ENCODE data around the gene TNRC18.

Gene TNRC18

DNA sequence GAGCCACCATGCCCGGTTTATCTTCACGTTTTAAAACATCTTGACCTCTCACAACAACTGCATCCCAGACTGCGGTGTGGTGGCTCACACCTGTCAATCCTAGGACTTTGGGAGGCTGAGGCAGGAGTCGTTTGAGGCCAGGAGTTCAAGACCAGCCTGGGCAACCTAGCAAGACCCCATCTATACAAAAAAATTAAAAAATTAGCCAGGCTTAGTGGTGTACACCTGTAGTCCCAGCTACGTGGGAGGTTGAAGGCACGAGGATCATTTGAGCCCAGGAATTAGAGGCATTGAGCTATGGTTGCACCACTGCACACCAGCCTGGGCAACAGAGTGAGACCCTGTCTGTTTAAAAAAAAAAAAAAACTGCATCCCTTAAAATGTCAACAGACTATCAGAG is 20.2 kb downstream of the TNRC18 start:
- DNase-seq = no peak

DNA sequence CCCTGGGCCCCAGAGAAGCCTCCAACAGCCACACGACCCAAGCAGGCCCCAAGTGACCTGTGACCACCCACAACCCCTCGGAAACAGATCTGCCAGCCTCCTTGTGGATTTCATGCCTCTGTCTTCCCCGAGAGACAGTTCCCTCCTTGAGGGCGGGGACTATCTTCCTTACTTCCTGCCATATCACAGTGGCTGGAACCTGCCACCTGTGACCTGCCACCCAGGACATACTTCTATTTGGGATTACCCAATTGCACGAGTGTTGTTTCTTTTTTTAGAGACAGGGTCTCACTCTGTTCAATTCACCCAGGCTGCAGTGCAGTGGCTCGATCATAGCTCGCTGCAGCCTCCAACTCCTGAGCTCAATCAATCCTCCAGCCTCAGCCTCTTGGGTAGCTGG is 25.9 kb downstream of the TNRC18 start:
- no peak for DNase-seq

DNA sequence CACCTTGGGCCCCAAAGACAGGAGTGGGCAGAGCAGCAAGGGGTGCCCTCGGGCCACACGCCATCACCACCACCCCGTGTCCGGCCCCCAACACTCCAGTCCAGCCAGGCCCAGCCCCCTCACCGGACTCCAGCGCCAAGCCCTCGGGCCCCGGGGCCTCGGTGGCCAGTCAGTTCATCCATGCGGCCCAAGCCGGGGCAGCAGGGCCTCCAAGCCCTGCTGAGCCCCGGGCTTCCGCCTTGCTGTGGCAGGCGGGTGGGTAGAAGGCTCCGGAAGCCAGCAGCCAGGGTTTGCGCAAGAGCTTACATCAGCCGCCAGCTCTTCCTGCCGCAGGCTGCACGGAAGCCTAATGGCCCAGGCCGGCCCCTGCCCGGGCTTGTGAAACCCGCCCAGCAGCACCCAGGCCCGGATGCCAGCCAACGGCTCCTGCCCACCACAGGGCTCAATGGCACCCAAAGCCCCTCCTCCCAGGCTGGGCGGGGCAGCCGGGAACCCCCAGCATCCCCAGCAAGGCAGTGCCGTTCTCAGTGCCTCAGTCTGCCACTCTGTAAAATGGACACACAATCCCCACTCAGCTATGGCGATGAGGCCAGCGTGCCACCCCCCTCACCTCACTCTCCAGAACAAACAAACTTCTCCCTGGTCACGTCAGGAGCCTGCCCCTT is 26.5 kb downstream of the TNRC18 start:
- peak; percentile 90 for DNase-seq

DNA sequence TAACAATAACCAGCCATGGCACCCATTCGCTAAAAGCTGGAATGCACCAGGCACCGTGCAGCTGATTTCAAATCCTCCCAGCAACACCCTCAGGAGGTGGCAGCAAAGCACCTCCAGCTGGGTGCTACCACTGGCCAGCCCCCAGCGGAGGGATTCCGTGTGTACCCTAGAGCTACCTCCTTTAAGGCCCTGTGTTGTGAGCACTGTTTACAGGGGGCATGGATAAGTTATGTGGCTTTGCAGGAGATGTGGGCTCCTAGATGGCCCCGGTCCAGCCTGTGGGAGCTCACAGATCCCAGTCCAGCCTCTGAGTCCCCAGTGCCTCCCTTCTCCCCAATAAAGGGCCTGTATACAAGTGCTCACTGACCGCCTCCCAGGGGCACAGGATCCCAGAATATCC is 27.1 kb downstream of the TNRC18 start:
- peak; percentile 67 for DNase-seq

DNA sequence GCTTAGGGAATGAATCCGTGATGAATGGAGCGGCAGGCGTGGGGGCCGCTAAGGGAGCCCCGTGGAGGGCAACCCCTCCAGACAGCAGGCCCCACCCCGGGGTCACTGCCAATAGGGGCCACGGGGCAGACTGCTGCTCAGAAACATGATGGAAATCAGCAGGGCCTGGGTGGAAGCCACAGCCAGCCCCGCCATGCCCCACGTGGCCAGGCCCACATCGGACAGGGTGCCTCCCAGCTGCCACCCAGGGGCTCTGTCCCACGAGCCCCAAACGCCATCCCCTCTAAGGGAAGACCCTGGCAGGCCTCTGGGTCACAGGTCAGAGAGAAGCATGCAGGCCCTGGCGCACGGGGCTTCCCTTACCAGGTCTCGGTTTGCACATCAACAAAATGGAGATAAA is 28.4 kb downstream of the TNRC18 start:
- no peak for DNase-seq

DNA sequence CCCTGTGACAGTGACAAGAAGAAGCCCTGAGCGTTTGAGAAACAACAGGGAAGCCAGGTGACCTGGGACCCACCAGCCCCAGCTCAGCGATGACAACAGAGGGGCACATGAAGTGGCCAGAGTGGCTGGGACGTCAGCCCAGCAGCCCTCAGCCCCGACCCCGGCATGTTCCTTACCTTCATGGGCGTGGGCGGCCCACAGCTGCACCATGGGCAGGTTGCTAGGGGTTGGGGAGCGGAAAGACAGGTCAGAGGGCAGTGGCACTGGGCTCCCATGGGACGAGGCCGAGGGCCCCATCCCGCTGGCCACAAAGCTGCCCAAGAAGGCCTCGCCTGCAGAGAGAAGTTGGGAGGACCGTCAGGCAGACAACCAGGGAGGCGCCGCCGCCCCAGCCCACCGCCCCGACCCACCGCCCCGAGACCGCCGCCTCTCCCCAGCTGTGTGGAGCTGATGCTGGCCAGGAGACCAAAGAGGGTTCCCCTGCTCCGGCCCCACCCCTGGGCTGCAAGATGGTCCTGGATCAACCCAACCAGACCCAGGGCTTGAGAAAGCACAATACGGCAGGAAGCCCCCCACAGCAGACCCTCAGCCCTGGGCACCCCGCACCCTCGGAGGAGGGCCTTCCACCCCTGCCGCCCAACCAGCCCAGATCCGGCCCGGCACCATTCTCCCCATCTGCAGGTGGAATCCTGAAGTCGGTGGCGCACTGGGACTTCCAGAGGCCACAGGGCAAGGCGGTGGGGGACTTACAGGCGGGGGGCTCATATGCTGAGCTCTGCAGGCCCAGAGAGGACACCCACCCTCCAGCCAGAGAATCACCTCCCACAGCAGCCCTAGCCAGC is 29.1 kb downstream of the TNRC18 start:
- no peak for DNase-seq

DNA sequence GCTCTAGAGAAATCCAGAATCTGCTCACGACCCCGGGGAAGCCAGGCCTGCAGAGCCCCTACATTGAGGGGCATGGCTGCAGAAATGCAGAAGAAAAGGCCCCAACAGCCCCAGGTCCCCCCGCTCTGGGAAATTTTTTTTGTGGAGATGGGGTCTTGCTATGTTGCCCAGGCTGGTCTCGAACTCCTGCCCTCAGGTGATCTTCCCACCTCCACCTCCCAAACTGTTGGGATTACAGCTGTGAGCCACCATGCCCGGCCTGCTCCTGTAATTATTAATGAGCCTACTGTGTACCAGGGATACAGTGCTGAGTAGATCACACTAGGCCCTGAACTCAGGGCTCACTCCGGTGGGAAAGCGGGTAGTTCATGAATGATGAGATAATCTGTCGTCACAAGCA is 29.9 kb downstream of the TNRC18 start:
- DNase-seq = no peak

DNA sequence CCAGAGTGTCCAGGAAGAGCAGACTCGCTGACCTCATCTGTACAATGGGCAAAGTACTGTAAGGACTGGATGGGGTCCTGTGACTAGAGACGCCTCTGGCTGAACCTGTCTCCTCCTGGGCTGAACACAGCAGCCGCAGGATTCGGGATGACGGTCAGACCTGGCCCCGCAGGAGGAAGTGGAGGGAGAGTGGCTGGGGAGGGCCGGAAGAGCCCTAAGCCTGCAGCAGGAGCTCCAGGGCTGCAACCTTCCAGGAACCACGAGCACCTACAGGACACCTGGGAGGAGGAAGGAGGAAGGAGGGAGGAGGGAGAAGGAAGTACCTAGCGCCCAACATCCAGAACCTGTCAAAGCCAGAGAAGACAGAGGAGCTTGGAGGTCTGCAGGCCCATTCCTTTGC is 30.3 kb downstream of the TNRC18 start:
- no peak for DNase-seq

DNA sequence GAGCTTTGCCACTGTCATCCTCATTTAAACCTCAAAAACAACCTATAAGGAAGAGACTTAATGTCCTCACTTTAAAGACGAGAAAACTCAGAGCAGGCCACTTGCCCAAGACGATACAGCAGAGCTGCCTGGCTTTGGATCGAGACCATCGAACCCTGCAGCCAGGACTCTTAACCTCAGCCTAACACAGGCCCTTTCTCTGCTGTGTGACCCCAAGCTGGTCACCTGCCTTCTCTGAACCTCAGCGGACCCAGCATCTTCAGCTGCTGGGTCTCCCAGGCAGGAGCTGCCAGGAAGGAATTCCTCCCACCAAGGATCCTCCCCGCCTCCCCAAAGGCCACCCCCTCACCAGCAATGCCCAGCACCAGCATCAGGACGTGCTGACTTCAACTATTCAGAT is 32.7 kb downstream of the TNRC18 start:
- no peak for DNase-seq

DNA sequence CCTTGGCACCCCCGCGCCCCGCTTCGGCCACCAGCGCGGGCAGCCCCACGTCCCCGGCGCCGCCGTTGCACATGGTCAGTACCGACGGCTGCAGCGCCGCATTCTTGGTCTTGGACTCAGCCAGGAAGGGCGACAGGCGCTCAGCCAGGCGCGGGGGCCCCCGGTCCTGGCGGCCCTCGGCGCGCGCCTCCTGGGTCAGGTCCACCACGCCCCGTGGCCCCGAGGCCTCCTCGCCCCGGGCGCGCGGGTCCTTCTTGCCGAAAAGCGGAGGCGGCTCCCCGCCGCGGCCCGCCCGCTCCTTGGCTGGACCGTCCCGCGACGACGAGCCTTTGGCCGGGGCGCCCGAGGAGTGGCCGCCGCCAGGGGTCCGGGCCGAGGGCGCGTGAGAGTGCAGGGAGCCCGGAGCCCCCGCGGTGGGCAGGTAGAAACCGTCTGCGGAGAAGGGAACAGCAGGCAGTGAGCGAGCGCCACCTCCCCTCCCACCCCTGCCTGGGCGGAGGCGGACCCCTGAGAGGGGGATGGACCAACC is 34.7 kb downstream of the TNRC18 start:
- DNase-seq = no peak

DNA sequence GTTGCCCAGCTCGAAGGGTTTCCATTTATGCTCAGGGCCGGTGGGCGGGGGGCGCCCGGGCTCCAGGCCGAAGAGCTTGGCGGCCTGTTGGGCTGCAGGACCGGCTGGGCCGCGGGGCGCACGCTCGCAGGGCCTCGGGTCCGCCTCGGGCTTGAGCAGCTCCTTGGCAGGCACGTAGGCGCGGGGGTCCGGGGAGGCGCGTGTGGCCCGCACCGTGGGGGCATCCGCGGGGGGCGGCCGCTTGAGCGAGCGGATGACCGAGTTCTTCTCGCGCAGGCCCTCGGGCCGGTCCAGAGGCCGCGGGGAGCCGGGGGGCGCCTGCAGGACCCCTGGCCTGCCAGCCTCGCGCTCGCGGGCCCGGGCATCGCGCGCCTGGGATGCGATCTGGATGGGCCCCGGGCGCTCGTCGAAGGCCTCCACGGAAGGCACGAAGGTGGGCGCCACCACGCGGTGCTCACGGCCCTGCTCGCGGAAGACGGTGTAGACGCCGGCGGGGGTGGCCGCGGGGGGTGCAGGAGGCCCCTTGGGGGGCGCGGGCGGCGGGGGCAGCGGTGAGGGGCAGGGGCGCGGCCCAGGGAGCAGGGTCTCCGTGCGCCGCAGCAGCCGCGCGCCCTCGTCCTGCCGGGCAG is 35.2 kb downstream of the TNRC18 start:
- DNase-seq = no peak

DNA sequence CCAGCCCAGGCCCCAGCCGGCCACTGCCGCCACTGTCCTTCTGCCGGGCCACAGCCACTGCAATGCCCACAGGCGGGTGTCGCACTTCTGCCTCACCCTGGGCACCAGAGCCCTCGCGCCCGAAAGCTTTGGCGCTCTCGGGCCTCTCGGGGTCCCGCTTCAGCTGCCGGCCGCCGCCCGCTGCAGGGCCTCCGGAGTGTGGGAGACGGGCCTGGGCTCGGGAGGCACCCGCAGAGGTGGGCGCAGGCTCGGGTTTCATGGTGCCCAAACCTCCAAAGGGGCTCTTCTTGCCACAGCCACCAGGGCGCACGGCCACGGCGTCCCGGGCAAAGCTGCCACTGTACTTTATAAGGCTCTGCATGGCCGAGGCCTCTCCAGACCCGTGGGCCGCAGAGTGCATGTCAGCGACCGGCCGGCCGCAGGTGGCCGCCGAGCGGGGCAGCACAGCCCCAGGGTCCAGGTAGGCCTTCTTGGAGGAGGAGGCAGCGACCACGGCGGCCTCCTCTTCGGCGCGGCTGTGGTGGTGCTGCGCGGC is 35.9 kb downstream of the TNRC18 start:
- DNase-seq = no peak

DNA sequence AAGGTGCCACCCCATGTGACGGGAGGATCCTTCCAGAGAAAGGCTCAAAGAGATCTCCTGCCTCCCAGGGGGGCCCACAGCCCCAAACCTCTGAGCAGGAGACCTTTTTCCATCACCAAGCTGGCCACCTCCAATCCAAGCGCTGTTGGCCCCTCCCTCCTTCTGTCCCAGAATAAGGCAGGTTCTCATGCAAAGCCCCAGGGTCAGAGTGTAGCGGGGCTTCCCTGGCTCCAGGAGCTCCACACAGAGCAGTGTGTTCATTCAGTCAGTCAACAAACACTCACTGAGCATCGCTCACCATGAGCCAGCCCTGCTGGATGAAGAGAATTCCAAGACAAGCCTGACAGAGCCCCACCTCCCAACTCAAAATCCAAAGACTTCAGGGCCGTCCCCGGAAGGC is 39.0 kb downstream of the TNRC18 start:
- no peak for DNase-seq

DNA sequence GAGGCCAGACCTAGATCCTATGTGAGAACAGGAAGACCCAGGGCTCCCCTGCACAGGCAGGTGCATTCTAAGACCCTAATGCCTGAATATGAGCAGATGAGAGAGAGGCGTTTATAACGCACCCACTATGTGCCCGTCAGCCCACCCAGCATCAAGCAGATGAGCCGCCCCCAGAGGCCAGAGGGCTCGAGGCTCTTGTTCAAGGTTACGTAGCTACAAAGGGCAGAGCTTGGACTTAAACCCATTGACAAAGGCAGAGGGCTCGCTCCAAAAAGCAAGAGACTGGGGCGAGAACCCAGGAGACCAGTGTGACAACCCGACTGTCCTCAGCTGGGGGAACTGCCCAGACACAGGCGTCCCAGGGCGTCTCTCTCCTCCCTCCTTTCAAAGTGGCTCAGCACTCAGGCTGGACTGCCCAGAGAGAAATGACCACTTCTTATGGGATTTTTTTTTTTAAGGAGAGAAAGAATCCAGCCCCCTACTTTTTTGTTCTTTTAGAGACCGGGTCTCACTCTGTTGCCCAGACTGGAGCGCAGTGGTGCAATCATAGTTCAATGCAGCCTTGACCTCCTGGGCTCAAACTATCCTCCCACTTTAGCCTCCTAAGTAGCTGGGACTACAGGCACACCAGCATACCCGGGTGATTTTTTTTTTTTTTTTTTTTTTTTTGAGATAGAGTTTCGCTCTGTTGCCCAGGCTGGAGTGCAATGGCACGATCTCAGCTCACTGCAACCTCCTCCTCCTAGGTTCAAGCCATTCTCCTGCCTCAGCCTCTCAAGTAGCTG is 40.1 kb downstream of the TNRC18 start:
- no peak for DNase-seq

DNA sequence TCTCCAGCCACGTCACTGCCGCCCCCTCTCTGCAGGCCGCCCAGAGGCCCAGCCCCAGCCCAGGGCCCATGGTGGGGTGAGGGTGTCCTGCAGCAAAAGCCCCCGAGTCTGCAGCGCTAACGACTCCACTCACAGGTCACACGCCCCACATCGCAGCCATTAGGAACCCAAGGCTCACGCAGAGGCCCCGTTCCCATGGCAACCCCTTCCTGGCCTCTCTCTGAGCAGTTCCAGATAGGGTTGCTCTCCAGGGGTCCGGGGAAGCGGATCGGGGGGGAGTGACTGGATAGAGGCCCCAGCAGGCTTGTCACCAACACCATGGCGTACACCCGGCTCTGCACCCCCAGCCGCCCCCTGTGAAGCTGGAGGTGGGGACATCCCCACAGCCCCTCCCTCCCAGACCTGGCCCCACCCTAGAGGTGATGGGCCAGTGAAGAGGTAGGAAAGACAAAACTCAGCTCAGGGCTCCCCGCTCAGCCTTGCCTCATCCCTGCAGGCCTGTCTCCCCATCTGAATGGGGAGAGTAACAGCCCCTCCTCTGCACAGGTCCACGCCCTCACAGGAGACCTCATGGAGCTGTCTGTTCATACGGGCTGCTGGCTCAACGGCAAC is 41.2 kb downstream of the TNRC18 start:
- DNase-seq = no peak

DNA sequence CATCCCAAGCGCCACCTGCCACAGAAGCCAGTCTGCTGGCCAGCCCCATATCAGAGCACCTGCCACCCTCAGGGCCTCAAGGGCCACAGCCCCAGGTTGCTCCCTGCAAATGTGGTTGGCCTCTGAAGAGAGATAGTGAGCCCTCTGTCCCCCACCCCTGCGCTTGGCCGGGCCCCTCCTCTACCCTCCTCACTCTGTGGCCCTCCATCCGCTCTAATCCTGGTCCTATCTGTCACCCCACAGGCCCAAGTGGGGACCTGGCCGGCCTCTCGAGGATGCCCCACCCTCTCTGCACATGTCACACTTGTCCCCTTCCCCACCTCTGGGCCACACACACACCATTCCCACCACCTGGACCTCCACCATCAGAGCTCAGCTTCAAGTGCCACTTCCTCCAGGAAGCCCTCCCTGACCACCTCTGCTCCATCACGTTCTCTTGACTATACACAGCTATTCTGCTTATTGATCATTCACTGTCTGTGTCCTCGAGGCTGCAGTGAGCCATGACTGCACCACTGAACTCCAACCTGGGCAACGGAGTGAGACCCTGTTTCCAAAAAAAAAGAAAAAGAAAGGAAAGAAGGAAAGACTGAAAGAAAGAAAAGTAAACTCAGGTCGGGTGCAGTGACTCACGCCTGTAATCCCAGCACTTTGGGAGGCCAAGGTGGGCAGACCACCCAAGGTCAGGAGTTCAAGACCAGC is 42.4 kb downstream of the TNRC18 start:
- no peak for DNase-seq

DNA sequence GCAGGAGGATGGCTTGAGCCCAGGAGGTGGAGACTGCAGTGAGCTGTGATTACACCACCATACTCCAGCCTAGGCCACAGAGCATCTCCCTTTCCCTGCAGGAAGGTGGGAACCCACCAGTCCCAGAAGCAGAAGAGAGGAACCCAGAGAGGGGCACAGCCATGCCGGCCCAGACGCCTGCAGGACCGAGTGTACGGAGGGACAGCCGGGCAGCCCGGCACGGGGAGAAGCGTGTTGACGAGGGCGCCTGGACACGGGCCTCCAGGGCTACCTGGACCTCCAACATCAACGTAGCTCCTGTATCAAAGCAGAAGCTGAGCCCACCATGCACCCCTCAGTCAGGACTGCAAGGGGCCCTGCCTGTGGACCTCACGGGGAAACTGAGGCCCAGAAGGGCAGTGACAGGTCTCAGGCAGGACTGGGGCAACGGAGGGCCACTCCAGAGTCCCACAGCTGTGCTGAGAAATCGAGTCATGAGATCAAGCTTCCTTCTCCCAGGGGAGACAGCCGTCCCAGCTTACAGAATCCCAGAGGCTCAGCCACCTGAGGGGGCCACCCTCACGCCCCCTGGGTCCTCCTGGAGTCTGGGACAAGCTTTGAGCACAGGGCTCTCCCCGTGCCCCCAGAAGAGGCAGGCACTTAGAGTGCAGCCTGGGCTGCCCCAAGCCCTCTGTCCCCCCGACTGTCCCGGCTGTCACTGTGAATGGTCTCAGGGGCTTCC is 43.1 kb downstream of the TNRC18 start:
- DNase-seq = no peak

DNA sequence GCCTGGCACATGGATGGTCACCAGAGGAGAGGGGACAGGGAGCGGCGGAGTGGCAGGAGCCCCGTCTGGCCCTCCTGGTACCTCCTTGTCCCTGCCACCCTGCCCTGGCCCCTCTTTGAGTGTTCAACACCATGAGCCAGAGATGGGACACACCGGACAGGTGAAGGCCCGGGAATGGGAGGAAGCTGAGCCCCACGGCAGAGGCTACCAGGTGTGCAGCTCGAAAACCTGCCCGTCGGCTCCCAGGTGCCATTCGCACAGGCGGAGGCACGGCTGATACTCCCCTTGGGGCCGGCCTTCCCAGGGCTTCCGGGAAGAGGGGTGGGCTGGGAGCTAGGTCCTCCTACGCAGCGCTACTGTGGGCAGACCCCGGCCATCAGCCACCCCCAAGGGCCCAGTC is 44.1 kb downstream of the TNRC18 start:
- DNase-seq = no peak

DNA sequence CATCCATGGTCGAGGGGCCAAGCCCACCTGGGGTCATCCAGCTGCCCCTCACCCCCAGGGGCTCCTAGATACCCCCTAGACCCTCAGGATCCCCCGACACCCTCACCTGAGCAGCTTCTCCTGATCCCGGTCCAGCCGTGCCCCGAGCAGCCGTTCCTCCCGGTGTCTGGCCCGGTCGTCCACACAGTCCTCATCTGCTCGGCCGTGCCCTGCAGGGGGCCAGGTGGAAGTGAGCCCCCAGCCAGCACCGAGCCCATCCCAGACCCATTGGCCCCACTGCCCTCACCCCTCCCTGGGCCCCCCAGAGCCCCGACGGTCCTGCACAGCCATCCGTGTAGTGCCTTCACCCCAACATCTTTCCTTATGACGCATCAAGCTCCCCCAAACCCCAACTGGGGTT is 45.8 kb downstream of the TNRC18 start:
- no peak for DNase-seq

DNA sequence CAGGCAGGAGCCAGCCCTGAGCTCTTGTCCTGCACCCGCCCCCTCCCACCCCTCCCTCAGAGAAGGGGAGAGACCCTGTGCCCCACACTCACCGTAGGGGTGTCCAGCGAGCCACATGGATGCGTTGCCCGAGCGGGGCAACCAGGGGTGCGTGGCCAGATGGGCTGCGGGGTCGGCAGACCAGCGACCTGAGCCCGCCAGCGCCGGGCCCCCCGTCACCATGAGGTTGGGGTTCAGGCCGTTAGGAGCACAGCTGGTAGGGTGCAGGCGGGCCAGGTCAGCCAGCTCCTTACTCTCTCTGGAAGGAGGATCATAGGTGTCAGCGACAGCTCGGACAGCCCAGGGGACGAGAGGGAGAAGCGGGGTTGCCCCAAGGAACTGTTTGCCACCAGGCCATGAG is 46.4 kb downstream of the TNRC18 start:
- no peak for DNase-seq

DNA sequence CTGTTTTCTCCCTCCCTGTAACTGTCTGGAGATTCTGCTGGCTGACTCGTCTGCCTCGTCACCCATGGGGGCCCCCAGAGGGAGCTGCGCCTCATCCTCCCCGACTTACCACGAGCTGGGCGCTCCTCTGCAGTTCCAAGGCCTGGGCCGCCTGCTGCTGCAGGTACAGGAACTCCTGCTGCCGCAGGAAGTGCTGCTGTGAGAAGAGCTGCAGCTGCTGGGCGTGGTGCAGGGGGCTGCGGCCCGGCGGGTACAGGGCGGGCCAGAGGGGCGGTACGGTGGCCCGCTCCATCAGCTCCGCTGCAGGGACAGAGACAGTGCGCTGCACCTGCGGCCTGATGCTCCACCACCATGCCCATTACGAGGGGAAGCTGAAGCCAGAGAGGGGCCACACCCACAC is 47.7 kb downstream of the TNRC18 start:
- no peak for DNase-seq
